GM19238 (cell line): ENCODE measurements around the gene BMP3.

Experiments
- DNase-seq: peaks from one replicate; pipeline ENCODE4 v3.0.0; 2011; ENCODE audit warnings: low spot score; ENCODE audit not compliant: insufficient read length

Gene BMP3

DNA sequence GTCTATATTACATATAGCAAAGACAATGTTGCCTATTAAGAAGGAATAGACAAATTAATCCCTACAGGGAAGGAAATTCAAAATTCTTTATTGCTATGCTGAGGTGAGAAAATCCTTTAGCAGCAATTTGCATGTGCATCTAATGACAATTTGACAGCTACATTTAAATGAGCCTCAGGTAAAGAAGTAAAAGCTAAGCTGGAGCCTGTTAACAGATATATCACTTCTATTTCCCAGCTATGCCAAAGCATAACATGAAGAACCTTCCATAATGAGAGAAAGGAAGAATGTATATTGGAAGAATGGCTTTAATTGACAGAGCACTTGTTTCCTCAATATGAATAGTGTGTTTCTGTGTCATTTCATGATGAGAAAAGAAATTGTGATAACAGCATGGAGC, 71.6 kb downstream of the BMP3 start:
- no peak for DNase-seq

DNA sequence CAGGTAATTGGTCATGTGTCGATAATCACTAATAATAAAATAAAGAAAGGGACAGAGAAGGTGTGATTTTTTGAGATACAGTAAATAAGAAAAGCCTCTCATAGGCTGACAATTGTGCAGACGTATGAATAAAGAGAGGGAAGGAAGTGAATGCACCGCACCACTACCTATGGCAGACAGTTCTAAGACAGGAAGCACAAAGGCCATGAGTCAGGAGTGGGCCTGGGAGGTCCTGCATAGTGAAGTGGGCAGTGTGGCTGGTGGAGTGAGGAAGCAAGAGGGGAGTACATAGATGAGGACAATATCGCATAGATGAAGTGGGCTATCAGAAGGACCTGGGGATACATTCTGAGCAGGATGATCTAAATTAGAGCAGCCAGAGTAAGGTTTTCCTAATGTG, 75.6 kb downstream of the BMP3 start:
- DNase-seq: no peak
